ENCODE data around the gene NKAIN2.

DNA sequence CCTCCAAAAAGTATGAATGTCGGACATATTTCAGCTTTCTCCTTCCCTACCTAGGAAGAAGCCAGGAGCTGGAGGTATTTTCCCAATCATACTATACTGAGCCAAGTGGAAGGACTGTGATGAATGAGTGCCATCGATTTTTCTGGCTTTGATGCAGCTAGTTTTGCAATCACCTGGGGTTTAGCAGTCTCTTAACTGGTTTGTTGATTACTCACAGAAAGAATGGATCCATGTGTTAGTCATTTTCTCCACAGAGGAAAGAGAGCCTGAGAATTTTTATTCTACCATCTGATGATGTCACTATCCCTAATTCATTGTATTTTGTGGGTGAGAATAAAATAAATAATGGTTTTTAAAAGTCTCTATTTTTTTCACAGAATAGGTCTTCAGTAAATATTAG is 875.7 kb downstream of the NKAIN2 start:
- TF ChIP-seq CHD4 (IDR thresholded peaks at IDR 0.05; ENCODE audit: insufficient read depth, insufficient replicate concordance, low read depth, low read length, poor library complexity, severe bottlenecking): no peak
- TF ChIP-seq ZBTB40 (IDR thresholded peaks at IDR 0.05): no peak
- no peak for TF ChIP-seq ZBTB40 (CRISPR knock-in tag; IDR thresholded peaks at IDR 0.05)
- TF ChIP-seq CHCHD3 (CRISPR knock-in tag; IDR thresholded peaks at IDR 0.05): no peak
- TF ChIP-seq ZNF431 (CRISPR knock-in tag; IDR thresholded peaks at IDR 0.05): no peak
- TF ChIP-seq, protein P1, sequence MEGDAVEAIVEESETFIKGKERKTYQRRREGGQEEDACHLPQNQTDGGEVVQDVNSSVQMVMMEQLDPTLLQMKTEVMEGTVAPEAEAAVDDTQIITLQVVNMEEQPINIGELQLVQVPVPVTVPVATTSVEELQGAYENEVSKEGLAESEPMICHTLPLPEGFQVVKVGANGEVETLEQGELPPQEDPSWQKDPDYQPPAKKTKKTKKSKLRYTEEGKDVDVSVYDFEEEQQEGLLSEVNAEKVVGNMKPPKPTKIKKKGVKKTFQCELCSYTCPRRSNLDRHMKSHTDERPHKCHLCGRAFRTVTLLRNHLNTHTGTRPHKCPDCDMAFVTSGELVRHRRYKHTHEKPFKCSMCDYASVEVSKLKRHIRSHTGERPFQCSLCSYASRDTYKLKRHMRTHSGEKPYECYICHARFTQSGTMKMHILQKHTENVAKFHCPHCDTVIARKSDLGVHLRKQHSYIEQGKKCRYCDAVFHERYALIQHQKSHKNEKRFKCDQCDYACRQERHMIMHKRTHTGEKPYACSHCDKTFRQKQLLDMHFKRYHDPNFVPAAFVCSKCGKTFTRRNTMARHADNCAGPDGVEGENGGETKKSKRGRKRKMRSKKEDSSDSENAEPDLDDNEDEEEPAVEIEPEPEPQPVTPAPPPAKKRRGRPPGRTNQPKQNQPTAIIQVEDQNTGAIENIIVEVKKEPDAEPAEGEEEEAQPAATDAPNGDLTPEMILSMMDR (IDR thresholded peaks at IDR 0.05 in 2 of 3, conservative IDR thresholded peaks at IDR 0.05 in 1 of 3; ENCODE audit: insufficient read depth in 2 of 3, low read depth in 1 of 3, low read length in 3 of 3): no peak
- TF ChIP-seq, protein P2, sequence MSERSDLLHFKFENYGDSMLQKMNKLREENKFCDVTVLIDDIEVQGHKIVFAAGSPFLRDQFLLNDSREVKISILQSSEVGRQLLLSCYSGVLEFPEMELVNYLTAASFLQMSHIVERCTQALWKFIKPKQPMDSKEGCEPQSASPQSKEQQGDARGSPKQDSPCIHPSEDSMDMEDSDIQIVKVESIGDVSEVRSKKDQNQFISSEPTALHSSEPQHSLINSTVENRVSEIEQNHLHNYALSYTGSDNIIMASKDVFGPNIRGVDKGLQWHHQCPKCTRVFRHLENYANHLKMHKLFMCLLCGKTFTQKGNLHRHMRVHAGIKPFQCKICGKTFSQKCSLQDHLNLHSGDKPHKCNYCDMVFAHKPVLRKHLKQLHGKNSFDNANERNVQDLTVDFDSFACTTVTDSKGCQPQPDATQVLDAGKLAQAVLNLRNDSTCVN (CRISPR knock-in tag; IDR thresholded peaks at IDR 0.05): no peak
